ENCODE results near the gene SLC4A7.

SLC4A7 gene

GRCh38 chr3:27507515-27508266 lies 23.5 kb upstream of the SLC4A7 start:
- Histone ChIP-seq H3K27me3 (ENCODE audit: control insufficient read depth, insufficient read depth, low read length) (no peaks in the 10 kb centered on the region), H3K9ac (ENCODE audit: low read length) (no peak overlapping the region), H3K4me3 (ENCODE audit: low read length) (no peak overlapping the region), H3K27ac (ENCODE audit: low read depth, low read length) (no peak overlapping the region), H3K4me1 (ENCODE audit: control insufficient read depth, insufficient read depth, low read length) (no peaks in the 10 kb centered on the region), H3K36me3 (ENCODE audit: control insufficient read depth, insufficient read depth, low read length) (no peaks in the 10 kb centered on the region)

GRCh38 chr3:27507111-27507510 lies 22.9 kb upstream of the SLC4A7 start:
- no peaks in the 10 kb centered on the region for H3K36me3 ChIP-seq (ENCODE audit: control insufficient read depth, insufficient read depth, low read length)
- H3K4me1 ChIP-seq (ENCODE audit: control insufficient read depth, insufficient read depth, low read length) = no peaks in the 10 kb centered on the region
- no peak overlapping the region for H3K4me3 ChIP-seq (ENCODE audit: low read length)
- H3K27ac ChIP-seq (ENCODE audit: low read depth, low read length) = no peak overlapping the region
- H3K27me3 ChIP-seq (ENCODE audit: control insufficient read depth, insufficient read depth, low read length) = no peaks in the 10 kb centered on the region
- no peak overlapping the region for H3K9ac ChIP-seq (ENCODE audit: low read length)

DNA sequence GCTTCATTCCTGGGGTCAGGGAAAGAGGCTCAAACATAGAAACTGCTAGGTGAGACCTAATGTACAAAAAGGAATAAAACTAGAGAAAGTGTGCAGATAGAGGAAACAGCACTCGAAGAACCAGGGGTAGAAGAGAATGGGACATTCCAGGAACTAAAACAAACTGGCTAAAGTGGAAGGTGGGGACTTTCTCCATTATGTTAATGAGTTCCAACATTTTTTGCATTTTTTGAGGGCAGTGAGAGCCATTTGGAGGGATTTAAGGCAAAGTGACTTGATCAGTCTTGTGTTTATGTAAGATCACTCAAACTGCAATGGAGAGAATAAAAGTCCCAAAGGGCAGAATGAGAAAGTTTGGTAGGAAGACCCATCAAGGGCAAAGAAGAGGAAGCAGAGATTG lies 20.6 kb upstream of the SLC4A7 start:
- H3K27ac ChIP-seq (ENCODE audit: low read depth, low read length) = no peak overlapping the region
- no peak overlapping the region for H3K4me3 ChIP-seq (ENCODE audit: low read length)
- H3K36me3 ChIP-seq (ENCODE audit: control insufficient read depth, insufficient read depth, low read length) = no peaks in the 10 kb centered on the region
- no peaks in the 10 kb centered on the region for H3K4me1 ChIP-seq (ENCODE audit: control insufficient read depth, insufficient read depth, low read length)
- H3K9ac ChIP-seq (ENCODE audit: low read length) = no peak overlapping the region
- no peaks in the 10 kb centered on the region for H3K27me3 ChIP-seq (ENCODE audit: control insufficient read depth, insufficient read depth, low read length)

DNA sequence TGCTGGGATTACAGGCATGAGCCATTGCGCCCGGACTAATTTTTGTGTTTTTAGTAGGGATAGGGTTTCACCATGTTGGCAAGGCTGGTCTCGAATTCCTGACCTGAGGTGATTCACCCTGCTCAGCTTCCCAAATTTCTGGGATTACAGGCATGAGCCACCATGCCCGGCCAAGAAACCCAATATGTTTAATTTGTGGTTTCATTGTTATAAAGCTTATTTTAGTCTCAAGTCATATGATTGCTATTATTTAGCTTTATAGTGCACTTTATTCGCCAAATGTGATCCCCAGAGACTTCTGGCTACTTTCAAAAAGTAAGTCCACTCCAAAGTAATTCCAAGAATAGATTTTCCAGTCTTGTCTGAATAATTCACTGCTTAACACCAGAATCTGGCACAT lies 19.3 kb upstream of the SLC4A7 start:
- Histone ChIP-seq H3K4me3 (ENCODE audit: low read length) (no peak overlapping the region), H3K4me1 (ENCODE audit: control insufficient read depth, insufficient read depth, low read length) (no peaks in the 10 kb centered on the region), H3K27ac (ENCODE audit: low read depth, low read length) (no peak overlapping the region), H3K9ac (ENCODE audit: low read length) (no peak overlapping the region), H3K27me3 (ENCODE audit: control insufficient read depth, insufficient read depth, low read length) (no peaks in the 10 kb centered on the region), H3K36me3 (ENCODE audit: control insufficient read depth, insufficient read depth, low read length) (no peaks in the 10 kb centered on the region)

- no peak overlapping the region for H3K27ac ChIP-seq (ENCODE audit: low read depth, low read length)
- H3K36me3 ChIP-seq (ENCODE audit: control insufficient read depth, insufficient read depth, low read length) = no peaks in the 10 kb centered on the region
- H3K4me3 ChIP-seq (ENCODE audit: low read length) = no peak overlapping the region
- no peaks in the 10 kb centered on the region for H3K4me1 ChIP-seq (ENCODE audit: control insufficient read depth, insufficient read depth, low read length)
- no peaks in the 10 kb centered on the region for H3K27me3 ChIP-seq (ENCODE audit: control insufficient read depth, insufficient read depth, low read length)
- H3K9ac ChIP-seq (ENCODE audit: low read length) = no peak overlapping the region
These were observed 17.6 kb upstream of the SLC4A7 start for GRCh38 chr3:27501759-27502158.

DNA sequence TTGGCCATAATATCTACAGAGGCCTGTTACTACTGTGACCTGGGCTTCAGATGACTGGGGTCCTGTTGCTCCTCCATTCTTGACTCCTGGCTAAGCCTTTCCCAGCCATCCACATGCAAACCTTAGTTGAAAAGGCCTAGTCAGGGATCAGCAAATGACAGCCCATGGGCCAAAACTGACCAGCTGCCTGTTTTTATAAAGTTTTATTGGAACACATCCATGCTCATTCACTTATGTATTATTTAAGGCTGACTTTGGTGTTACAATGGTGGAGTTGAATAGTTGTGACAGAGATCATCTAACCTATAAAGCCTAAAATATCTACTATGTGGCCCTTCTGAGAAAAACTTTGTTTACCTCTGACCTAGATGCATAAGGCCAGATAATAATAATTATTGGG lies 16.8 kb upstream of the SLC4A7 start:
- no peaks in the 10 kb centered on the region for H3K36me3 ChIP-seq (ENCODE audit: control insufficient read depth, insufficient read depth, low read length)
- no peaks in the 10 kb centered on the region for H3K27me3 ChIP-seq (ENCODE audit: control insufficient read depth, insufficient read depth, low read length)
- H3K27ac ChIP-seq (ENCODE audit: low read depth, low read length) = no peak overlapping the region
- H3K9ac ChIP-seq (ENCODE audit: low read length) = no peak overlapping the region
- no peak overlapping the region for H3K4me3 ChIP-seq (ENCODE audit: low read length)
- no peaks in the 10 kb centered on the region for H3K4me1 ChIP-seq (ENCODE audit: control insufficient read depth, insufficient read depth, low read length)

DNA sequence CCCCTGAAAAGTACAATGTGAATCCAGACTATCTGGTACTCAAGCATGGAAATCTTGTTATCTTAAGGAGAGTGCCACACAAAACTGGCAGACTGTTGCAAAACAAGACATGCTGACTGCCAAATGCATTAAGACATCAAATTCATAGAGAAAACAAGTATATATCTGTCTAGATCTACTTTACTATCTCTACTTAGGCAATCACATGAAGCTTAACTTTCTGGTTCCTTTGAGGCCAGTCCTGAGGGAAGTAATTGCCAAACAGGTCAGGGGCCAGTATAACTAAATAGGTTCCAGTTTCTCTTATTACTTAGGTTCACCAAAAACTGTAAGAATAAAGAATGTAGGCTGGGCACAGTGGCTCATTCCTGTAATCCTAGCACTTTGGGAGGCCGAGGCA lies 15.9 kb upstream of the SLC4A7 start:
- H3K4me3 ChIP-seq (ENCODE audit: low read length) = no peak overlapping the region
- H3K9ac ChIP-seq (ENCODE audit: low read length) = no peak overlapping the region
- no peaks in the 10 kb centered on the region for H3K36me3 ChIP-seq (ENCODE audit: control insufficient read depth, insufficient read depth, low read length)
- H3K27me3 ChIP-seq (ENCODE audit: control insufficient read depth, insufficient read depth, low read length) = no peaks in the 10 kb centered on the region
- no peaks in the 10 kb centered on the region for H3K4me1 ChIP-seq (ENCODE audit: control insufficient read depth, insufficient read depth, low read length)
- H3K27ac ChIP-seq (ENCODE audit: low read depth, low read length) = no peak overlapping the region

DNA sequence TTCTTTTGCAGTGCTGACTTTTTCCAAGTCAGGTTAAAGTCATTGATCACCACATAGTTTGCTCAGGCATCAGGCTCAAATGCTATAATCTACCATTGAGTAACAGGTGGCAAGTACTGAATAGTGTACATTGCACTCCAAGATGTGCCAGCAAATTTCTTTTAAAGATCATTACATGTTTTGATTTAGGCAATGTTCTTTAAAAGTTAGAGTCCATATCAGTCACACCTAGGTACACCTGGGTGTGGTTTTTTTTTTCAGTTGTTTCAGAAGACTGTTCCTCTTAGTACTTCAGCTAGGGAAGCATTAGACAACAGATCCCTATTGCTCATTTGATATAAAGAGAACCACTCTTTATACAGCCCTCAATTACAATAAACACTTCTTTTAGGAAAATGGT lies 10.6 kb upstream of the SLC4A7 start:
- H3K27ac ChIP-seq (ENCODE audit: low read depth, low read length) = no peak overlapping the region
- H3K4me1 ChIP-seq (ENCODE audit: control insufficient read depth, insufficient read depth, low read length) = no peaks in the 10 kb centered on the region
- H3K4me3 ChIP-seq (ENCODE audit: low read length) = no peak overlapping the region
- H3K9ac ChIP-seq (ENCODE audit: low read length) = no peak overlapping the region
- no peaks in the 10 kb centered on the region for H3K36me3 ChIP-seq (ENCODE audit: control insufficient read depth, insufficient read depth, low read length)
- H3K27me3 ChIP-seq (ENCODE audit: control insufficient read depth, insufficient read depth, low read length) = no peaks in the 10 kb centered on the region

DNA sequence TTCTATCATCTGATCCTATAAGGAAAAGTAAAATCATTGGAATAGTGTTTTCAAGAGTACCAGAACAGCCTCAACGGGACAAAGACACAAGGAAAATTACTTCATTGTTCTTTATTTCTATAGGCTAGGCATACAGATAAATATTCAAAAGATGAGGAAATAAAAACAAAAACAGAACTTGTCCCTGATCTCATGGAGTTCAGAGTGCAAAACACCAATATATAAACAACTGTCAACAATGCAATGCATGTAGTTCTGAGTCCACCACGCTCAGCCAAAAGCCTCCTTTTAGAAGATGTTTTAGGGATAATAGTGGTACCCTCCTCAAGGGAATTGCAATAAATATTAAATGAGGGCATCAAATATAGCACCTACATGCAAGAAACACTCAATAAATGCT lies 4.6 kb upstream of the SLC4A7 start:
- Histone ChIP-seq H3K36me3 (ENCODE audit: control insufficient read depth, insufficient read depth, low read length) (no peaks in the 10 kb centered on the region), H3K9ac (ENCODE audit: low read length) (no peak overlapping the region), H3K4me3 (ENCODE audit: low read length) (no peak overlapping the region), H3K27me3 (ENCODE audit: control insufficient read depth, insufficient read depth, low read length) (no peaks in the 10 kb centered on the region), H3K4me1 (ENCODE audit: control insufficient read depth, insufficient read depth, low read length) (peaks cover 4% of the 10 kb centered on the region), H3K27ac (ENCODE audit: low read depth, low read length) (no peak overlapping the region)

- H3K36me3 ChIP-seq (ENCODE audit: control insufficient read depth, insufficient read depth, low read length) = no peaks in the 10 kb centered on the region
- no peak overlapping the region for H3K9ac ChIP-seq (ENCODE audit: low read length)
- H3K4me3 ChIP-seq (ENCODE audit: low read length) = no peak overlapping the region
- H3K27ac ChIP-seq (ENCODE audit: low read depth, low read length) = peak overlapping the region; percentile 32
- H3K27me3 ChIP-seq (ENCODE audit: control insufficient read depth, insufficient read depth, low read length) = no peaks in the 10 kb centered on the region
- H3K4me1 ChIP-seq (ENCODE audit: control insufficient read depth, insufficient read depth, low read length) = peaks cover 4% of the 10 kb centered on the region
These were observed 3.2 kb upstream of the SLC4A7 start for GRCh38 chr3:27487383-27487782.

DNA sequence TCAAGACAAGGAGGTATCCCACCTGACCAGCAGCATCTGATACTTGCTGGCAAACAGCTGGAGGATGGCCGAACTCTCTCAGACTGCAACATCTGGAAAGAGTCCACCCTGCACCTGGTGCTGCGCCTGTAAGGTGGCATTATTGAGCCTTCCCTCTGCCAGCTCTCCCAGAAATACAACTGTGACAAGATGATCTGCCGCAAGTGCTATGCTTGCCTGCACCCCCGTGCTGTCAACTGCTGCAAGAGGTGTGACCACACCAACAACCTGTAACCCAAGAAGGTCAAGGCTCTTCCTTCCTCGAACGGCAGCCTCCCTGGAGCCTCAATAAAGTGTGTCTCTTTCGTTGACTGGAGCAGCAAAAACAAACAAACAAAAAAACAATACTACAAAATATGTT lies 2.2 kb upstream of the SLC4A7 start:
- Histone ChIP-seq H3K27ac (ENCODE audit: low read depth, low read length) (peak overlapping the region; percentile 37), H3K4me1 (ENCODE audit: control insufficient read depth, insufficient read depth, low read length) (peaks cover 4% of the 10 kb centered on the region), H3K4me3 (ENCODE audit: low read length) (no peak overlapping the region)

DNA sequence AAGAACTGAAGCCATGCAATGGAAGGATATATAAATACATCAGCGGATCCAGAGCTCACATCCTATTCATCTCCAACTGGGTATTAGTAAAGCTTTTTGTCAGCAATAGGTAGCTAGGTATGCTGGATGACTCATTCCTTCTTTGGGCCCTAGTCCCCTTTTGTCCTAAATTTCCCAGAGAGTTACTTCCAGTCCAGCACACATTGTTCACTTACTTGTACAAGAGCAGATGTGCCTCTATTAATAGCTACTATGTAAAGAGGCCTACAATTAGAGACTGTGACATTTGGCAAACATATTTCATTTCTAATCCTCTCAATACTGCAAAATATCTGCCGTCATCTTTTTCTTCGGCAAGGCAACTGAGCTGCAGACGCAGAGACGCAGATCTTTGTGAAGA lies 1.7 kb upstream of the SLC4A7 start:
- Histone ChIP-seq H3K36me3 (ENCODE audit: control insufficient read depth, insufficient read depth, low read length) (no peaks in the 10 kb centered on the region), H3K4me1 (ENCODE audit: control insufficient read depth, insufficient read depth, low read length) (peaks cover 4% of the 10 kb centered on the region), H3K4me3 (ENCODE audit: low read length) (no peak overlapping the region), H3K27me3 (ENCODE audit: control insufficient read depth, insufficient read depth, low read length) (no peaks in the 10 kb centered on the region), H3K9ac (ENCODE audit: low read length) (no peak overlapping the region), H3K27ac (ENCODE audit: low read depth, low read length) (peak overlapping the region; percentile 37)

More for the DNA sequence above, 2.2 kb upstream of the SLC4A7 start:
- Histone ChIP-seq H3K36me3 (ENCODE audit: control insufficient read depth, insufficient read depth, low read length) (no peaks in the 10 kb centered on the region), H3K27me3 (ENCODE audit: control insufficient read depth, insufficient read depth, low read length) (no peaks in the 10 kb centered on the region), H3K9ac (ENCODE audit: low read length) (no peak overlapping the region)
